Calu3 (cell line): ENCODE results near the gene XRCC5. TPM values are rescaled to one million over a fixed set of nuclear protein-coding genes. Genes with fewer than 3 reads are reported as not detected.

ENCODE experiments used
- BruUV-seq: library from RNA; stranded (reverse); fragments of 400-500 nt; replicated peaks from 2 replicates; lab custom pipeline; 2021; lab: Mats Ljungman, UMichigan
- CTCF ChIA-PET: fragments of 300-600 bp; sonication (Branson Sonifier 250); formaldehyde crosslinking; loops from one replicate; lab custom pipeline; 2022; ENCODE audit warnings: antibody characterized with exemption; lab: Charles Lee
- DNase-seq: peaks from one replicate; pipeline ENCODE4 v3.0.0; 2022
- H3K27ac Mint-ChIP-seq: one replicate; pipeline ENCODE4 v1.8.0; 2022; ENCODE audit warnings: mixed read lengths; ENCODE audit not compliant: unreplicated experiment
- H3K27me3 Mint-ChIP-seq: one replicate; pipeline ENCODE4 v1.8.0; 2022; ENCODE audit warnings: mixed read lengths; ENCODE audit not compliant: unreplicated experiment
- H3K36me3 Mint-ChIP-seq: one replicate; pipeline ENCODE4 v1.8.0; 2022; ENCODE audit warnings: mild to moderate bottlenecking, moderate library complexity, mixed read lengths; ENCODE audit not compliant: insufficient read depth, unreplicated experiment
- H3K4me1 Mint-ChIP-seq: one replicate; pipeline ENCODE4 v1.8.0; 2022; ENCODE audit warnings: mild to moderate bottlenecking, low read depth, mixed read lengths; ENCODE audit not compliant: unreplicated experiment
- H3K4me3 Mint-ChIP-seq: one replicate; pipeline ENCODE4 v1.8.0; 2022; ENCODE audit warnings: mild to moderate bottlenecking, low read depth, moderate library complexity, mixed read lengths; ENCODE audit not compliant: unreplicated experiment
- H3K9me3 Mint-ChIP-seq: one replicate; pipeline ENCODE4 v1.8.0; 2022; ENCODE audit warnings: low read depth, mixed read lengths; ENCODE audit not compliant: unreplicated experiment
- intact Hi-C: fragments of 100-400 bp; cut with micrococcal nuclease; formaldehyde crosslinking; loops from one replicate; pipeline ENCODE4 v1.10.0; 2022; ENCODE audit not compliant: unreplicated experiment
- total RNA-seq: library from RNA; stranded (reverse); gene quantifications from 2 replicates; pipeline ENCODE4 v1.2.3, GENCODE V29; 2022
- TF ChIP-seq, protein P1 (sequence below): fragments of 200-600 bp; IDR thresholded peaks from one replicate; pipeline ENCODE4 v1.8.0; 2022; ENCODE audit warnings: antibody characterized with exemption; ENCODE audit not compliant: unreplicated experiment

Gene XRCC5
- total RNA-seq, 1 experiment from 2014 or later: 313 TPM

DNA sequence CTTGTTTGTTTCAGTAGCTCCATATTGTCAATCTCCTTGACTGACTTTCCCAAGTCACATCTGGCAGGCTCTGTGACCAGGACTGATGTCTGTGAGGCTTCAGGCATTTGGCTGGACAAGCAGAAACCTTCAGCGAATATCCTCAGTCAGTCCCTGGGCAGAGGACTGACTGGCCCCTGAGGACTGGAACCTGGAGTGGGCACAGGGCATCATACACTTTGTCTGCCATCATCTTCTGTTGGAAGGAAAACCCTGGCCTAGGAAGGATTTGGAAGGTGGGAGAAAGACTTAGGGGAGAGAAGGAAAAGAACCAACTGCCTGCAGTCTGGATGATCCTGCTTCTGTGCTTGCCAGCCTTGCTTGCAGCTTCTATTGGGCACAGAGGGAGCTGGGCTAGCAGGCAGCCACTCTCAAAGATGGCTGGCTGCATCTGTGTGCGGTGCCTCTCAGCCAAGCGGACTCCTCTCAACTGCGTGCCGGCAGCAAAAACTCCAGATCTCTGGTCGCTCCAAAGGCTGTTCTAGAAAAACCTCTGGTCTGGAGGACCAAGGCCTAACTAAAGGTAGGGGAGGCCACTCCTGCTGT, 136.3 kb downstream of the XRCC5 start:
- Mint-ChIP-seq H3K36me3 (no peaks in the 10 kb centered on the region), H3K27ac (no peak overlapping the region), H3K27me3 (peaks cover 34% of the 10 kb centered on the region), H3K9me3 (peaks cover 5% of the 10 kb centered on the region), H3K4me1 (no peaks in the 10 kb centered on the region), H3K4me3 (no peak overlapping the region)
- TF ChIP-seq, protein P1, sequence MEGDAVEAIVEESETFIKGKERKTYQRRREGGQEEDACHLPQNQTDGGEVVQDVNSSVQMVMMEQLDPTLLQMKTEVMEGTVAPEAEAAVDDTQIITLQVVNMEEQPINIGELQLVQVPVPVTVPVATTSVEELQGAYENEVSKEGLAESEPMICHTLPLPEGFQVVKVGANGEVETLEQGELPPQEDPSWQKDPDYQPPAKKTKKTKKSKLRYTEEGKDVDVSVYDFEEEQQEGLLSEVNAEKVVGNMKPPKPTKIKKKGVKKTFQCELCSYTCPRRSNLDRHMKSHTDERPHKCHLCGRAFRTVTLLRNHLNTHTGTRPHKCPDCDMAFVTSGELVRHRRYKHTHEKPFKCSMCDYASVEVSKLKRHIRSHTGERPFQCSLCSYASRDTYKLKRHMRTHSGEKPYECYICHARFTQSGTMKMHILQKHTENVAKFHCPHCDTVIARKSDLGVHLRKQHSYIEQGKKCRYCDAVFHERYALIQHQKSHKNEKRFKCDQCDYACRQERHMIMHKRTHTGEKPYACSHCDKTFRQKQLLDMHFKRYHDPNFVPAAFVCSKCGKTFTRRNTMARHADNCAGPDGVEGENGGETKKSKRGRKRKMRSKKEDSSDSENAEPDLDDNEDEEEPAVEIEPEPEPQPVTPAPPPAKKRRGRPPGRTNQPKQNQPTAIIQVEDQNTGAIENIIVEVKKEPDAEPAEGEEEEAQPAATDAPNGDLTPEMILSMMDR: no peak
- no TSS peak for BruUV-seq
- CTCF ChIA-PET: no interaction called here
- intact Hi-C loops: no loop called here
- no peak for DNase-seq

DNA sequence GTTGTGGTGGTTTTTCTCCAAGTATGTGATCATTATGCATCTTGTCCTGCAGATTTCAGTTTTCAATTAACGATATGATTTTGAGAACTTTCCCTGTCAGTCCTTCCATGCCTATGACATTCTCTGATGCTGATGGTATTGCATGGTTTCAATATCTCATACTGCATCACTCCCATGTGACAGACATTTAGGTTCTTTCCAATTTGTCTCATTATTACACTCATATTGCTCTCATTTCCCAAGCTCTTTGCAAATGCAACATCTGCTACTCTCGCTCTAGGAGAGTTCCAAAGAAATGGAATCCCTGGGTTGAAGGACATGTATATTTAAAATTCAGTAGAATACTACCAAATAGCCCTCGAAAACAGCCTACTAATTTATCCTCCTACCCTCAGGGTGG, 137.6 kb downstream of the XRCC5 start:
- intact Hi-C loops: no loop called here
- no peak overlapping the region for H3K27ac Mint-ChIP-seq

More for the DNA sequence above, 137.6 kb downstream of the XRCC5 start:
- CTCF ChIA-PET: no interaction called here
- TF ChIP-seq, protein P1: no peak
- Mint-ChIP-seq H3K4me1 (no peaks in the 10 kb centered on the region), H3K4me3 (no peak overlapping the region), H3K9me3 (peaks cover 5% of the 10 kb centered on the region), H3K27me3 (peaks cover 45% of the 10 kb centered on the region), H3K36me3 (no peaks in the 10 kb centered on the region)
- no peak for DNase-seq
- no TSS peak for BruUV-seq

Other genes starting within 250 kb of the XRCC5 start
- 22.0 and 29.7 TPM in 2 replicates for gene MREG, start 95.8 kb upstream of the XRCC5 start, total RNA-seq
- 40.7 and 45.3 TPM in 2 replicates for gene PECR, start 27.5 kb upstream of the XRCC5 start, total RNA-seq
- 8.0 and 9.0 TPM in 2 replicates for gene TMEM169, start 27.4 kb upstream of the XRCC5 start, total RNA-seq